MM.1S (cell line): ENCODE results near the gene GDNF.

Experiments
- DNase-seq: peaks from one replicate; pipeline ENCODE4 v3.0.0-alpha.2; 2015
- H2AFZ ChIP-seq: fragments of 300-600 bp; sonication (generic); 2 replicates; pipeline ENCODE4 v1.6.0; 2016; ENCODE audit warnings: antibody characterized with exemption, low read length
- H3F3A ChIP-seq: fragments of 300-600 bp; sonication (generic); 2 replicates; pipeline ENCODE4 v1.6.1; 2016; ENCODE audit warnings: mild to moderate bottlenecking, antibody characterized with exemption, low read length, moderate library complexity, mixed read lengths; ENCODE audit not compliant: insufficient read depth
- H3K27ac ChIP-seq: fragments of 300-600 bp; sonication (generic); 2 replicates; pipeline ENCODE4 v1.5.1; 2016; ENCODE audit warnings: mild to moderate bottlenecking, low read length
- H3K27me3 ChIP-seq: fragments of 300-600 bp; sonication (generic); replicated peaks from 2 replicates; pipeline ENCODE4 v1.6.0; 2016; ENCODE audit warnings: low read length; ENCODE audit not compliant: insufficient read depth
- H3K36me3 ChIP-seq: fragments of 300-600 bp; sonication (generic); replicated peaks from 2 replicates; pipeline ENCODE4 v1.6.1; 2016; ENCODE audit warnings: mild to moderate bottlenecking, low read length, mixed read lengths; ENCODE audit not compliant: insufficient read depth
- H3K4me1 ChIP-seq: fragments of 300-600 bp; sonication (generic); 2 replicates; pipeline ENCODE4 v1.6.1; 2016; ENCODE audit warnings: low read length, mixed read lengths
- H3K4me2 ChIP-seq: fragments of 300-600 bp; sonication (generic); 2 replicates; pipeline ENCODE4 v1.6.0; 2016; ENCODE audit warnings: low read depth, low read length
- H3K4me3 ChIP-seq: fragments of 300-600 bp; sonication (generic); 2 replicates; pipeline ENCODE4 v1.5.1; 2016; ENCODE audit warnings: low read length, mixed read lengths
- H3K79me2 ChIP-seq: fragments of 300-600 bp; sonication (generic); 2 replicates; pipeline ENCODE4 v1.6.1; 2016; ENCODE audit warnings: mixed run types, low read length, mixed read lengths
- H3K9ac ChIP-seq: fragments of 300-600 bp; sonication (generic); 2 replicates; pipeline ENCODE4 v1.6.1; 2016; ENCODE audit warnings: low read length, mixed read lengths
- H3K9me2 ChIP-seq: fragments of 300-600 bp; sonication (generic); replicated peaks from 2 replicates; pipeline ENCODE4 v1.6.1; 2016; ENCODE audit warnings: mild to moderate bottlenecking, low read length, mixed read lengths; ENCODE audit not compliant: insufficient read depth
- H3K9me3 ChIP-seq: fragments of 300-600 bp; sonication (generic); replicated peaks from 2 replicates; pipeline ENCODE4 v1.6.1; 2016; ENCODE audit warnings: mild to moderate bottlenecking, low read length, mixed read lengths; ENCODE audit not compliant: insufficient read depth
- H4K20me1 ChIP-seq: fragments of 300-600 bp; sonication (generic); 2 replicates; pipeline ENCODE4 v1.6.1; 2016; ENCODE audit warnings: mild to moderate bottlenecking, low read length, moderate library complexity, mixed read lengths; ENCODE audit not compliant: insufficient read depth
- EZH2 ChIP-seq: fragments of 300-600 bp; sonication (generic); optimal IDR thresholded peaks from 2 replicates; pipeline ENCODE3; 2017; ENCODE audit warnings: low read depth, mild to moderate bottlenecking, antibody characterized with exemption, low read length, mixed read lengths
- EZH2phosphoT487 ChIP-seq: fragments of 300-600 bp; sonication (generic); IDR thresholded peaks from 2 replicates; pipeline ENCODE4 v1.6.1; 2018; ENCODE audit warnings: antibody characterized with exemption, low read length
- TF ChIP-seq, protein P1 (sequence below): fragments of 300-600 bp; sonication (generic); IDR thresholded peaks from 2 replicates; pipeline ENCODE4 v1.5.1; 2016; ENCODE audit warnings: antibody characterized with exemption, low read length, mixed read lengths

GDNF gene

GRCh38 chr5:37841203-37841602 lies 1.4 kb upstream of the GDNF start:
- Histone ChIP-seq H3K4me1 (peaks cover 8% of the 10 kb centered on the region), H3K27me3 (no peaks in the 10 kb centered on the region)

GRCh38 chr5:37840053-37841034 lies 503 bp upstream of the GDNF start:
- DNase-seq = peak; percentile 76
- H3K4me3 ChIP-seq = peak overlapping the region; percentile 68
- peak overlapping the region; percentile 88 for H2AFZ ChIP-seq
- H3K9me3 ChIP-seq = no peaks in the 10 kb centered on the region
- H3K79me2 ChIP-seq = peaks cover 52% of the 10 kb centered on the region
- peak overlapping the region; percentile 61; the same call in 1 of the 2 replicates for H3K27ac ChIP-seq
- H3K4me1 ChIP-seq = peaks cover 8% of the 10 kb centered on the region
- H4K20me1 ChIP-seq = no peaks in the 10 kb centered on the region
- peak overlapping the region; percentile 70 for H3K9ac ChIP-seq
- H3K4me2 ChIP-seq = peak overlapping the region; percentile 82
- TF ChIP-seq EZH2phosphoT487 = no peak
- TF ChIP-seq, protein P1, sequence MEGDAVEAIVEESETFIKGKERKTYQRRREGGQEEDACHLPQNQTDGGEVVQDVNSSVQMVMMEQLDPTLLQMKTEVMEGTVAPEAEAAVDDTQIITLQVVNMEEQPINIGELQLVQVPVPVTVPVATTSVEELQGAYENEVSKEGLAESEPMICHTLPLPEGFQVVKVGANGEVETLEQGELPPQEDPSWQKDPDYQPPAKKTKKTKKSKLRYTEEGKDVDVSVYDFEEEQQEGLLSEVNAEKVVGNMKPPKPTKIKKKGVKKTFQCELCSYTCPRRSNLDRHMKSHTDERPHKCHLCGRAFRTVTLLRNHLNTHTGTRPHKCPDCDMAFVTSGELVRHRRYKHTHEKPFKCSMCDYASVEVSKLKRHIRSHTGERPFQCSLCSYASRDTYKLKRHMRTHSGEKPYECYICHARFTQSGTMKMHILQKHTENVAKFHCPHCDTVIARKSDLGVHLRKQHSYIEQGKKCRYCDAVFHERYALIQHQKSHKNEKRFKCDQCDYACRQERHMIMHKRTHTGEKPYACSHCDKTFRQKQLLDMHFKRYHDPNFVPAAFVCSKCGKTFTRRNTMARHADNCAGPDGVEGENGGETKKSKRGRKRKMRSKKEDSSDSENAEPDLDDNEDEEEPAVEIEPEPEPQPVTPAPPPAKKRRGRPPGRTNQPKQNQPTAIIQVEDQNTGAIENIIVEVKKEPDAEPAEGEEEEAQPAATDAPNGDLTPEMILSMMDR = peak; percentile 43
- no peaks in the 10 kb centered on the region for H3K27me3 ChIP-seq
- peaks cover 14% of the 10 kb centered on the region; the same call in 1 of the 2 replicates for H3F3A ChIP-seq
- no peaks in the 10 kb centered on the region for H3K36me3 ChIP-seq
- no peaks in the 10 kb centered on the region for H3K9me2 ChIP-seq

More at GRCh38 chr5:37841203-37841602, 1.4 kb upstream of the GDNF start:
- no peak overlapping the region for H2AFZ ChIP-seq
- H3K4me2 ChIP-seq = peak overlapping the region; percentile 82; the same call in 1 of the 2 replicates
- H4K20me1 ChIP-seq = no peaks in the 10 kb centered on the region
- H3K9me3 ChIP-seq = no peaks in the 10 kb centered on the region
- no peak overlapping the region for H3K4me3 ChIP-seq
- H3K27ac ChIP-seq = no peak overlapping the region
- no peaks in the 10 kb centered on the region for H3K9me2 ChIP-seq
- TF ChIP-seq EZH2 (no peak), EZH2phosphoT487 (no peak)
- TF ChIP-seq, protein P1 = no peak
- no peak for DNase-seq
- peaks cover 44% of the 10 kb centered on the region for H3K79me2 ChIP-seq
- no peaks in the 10 kb centered on the region for H3K36me3 ChIP-seq
- H3F3A ChIP-seq = peaks cover 14% of the 10 kb centered on the region; the same call in 1 of the 2 replicates
- no peak overlapping the region for H3K9ac ChIP-seq

DNA sequence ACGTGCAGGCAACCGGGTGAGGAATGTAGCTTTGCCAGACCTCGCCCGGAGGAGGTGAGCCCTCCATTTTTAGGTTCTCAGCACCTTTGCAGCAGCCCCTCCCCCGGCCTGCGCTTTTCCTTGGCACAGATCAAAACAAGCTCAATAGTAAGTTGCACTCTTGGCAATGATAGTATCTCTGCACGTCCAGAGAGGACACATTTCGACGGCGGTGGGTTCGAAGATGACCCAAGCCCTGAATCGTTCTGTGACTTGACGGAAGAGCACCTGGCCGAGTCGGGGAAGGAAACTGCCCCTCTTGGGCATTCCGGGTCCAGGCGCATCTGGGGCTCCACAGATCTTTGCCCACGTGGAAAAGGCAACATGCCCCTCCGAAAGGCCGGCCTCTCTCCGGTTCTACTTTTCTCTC lies 904 bp downstream of the GDNF start:
- Histone ChIP-seq H3K4me3 (peak overlapping the region; percentile 68), H4K20me1 (no peaks in the 10 kb centered on the region), H3F3A (peaks cover 20% of the 10 kb centered on the region), H3K9me2 (no peaks in the 10 kb centered on the region), H2AFZ (peak overlapping the region; percentile 58), H3K36me3 (no peaks in the 10 kb centered on the region), H3K4me2 (peak overlapping the region; percentile 82), H3K9ac (peak overlapping the region; percentile 70; the same call in 1 of the 2 replicates), H3K4me1 (peaks cover 13% of the 10 kb centered on the region), H3K9me3 (no peaks in the 10 kb centered on the region), H3K79me2 (peaks cover 59% of the 10 kb centered on the region), H3K27me3 (no peaks in the 10 kb centered on the region), H3K27ac (peak overlapping the region; percentile 25; the same call in 1 of the 2 replicates)
- no peak for DNase-seq
- TF ChIP-seq EZH2 (no peak), EZH2phosphoT487 (no peak)
- TF ChIP-seq, protein P1 = no peak
